Tibial nerve (tissue), 4 donors: ENCODE results near the gene FTCDNL1.

Experiments
- CTCF ChIP-seq, 5 experiments: fragments of 200-600 bp in 3 of 5; fragments of 450-650 bp in 2 of 5; sonication (generic) in 3 of 5; IDR thresholded peaks; one replicate each; pipeline ENCODE4 v1.5.1; 2016 to 2019; ENCODE audit warnings: antibody characterized with exemption in 5 of 5, mild to moderate bottlenecking in 3 of 5, moderate library complexity in 2 of 5
- EP300 ChIP-seq, 2 donors: sonication (generic); formaldehyde crosslinking; IDR thresholded peaks; one replicate each; pipeline ENCODE4 v1.6.1; 2017; ENCODE audit warnings: antibody characterized with exemption in 2 of 2, mild to moderate bottlenecking in 1 of 2
- POLR2A ChIP-seq, 2 donors: fragments of 450-650 bp; IDR thresholded peaks; one replicate each; pipeline ENCODE4 v1.6.1; 2017; ENCODE audit warnings: antibody characterized with exemption in 2 of 2, mild to moderate bottlenecking in 2 of 2, moderate library complexity in 2 of 2

GRCh38 chr2:199798831-199799580, 52.0 kb downstream of the FTCDNL1 start:
- no peak for TF ChIP-seq CTCF (IDR thresholded peaks at IDR 0.05)
- no peak for TF ChIP-seq POLR2A (IDR thresholded peaks at IDR 0.05)
- TF ChIP-seq EP300 (IDR thresholded peaks at IDR 0.05): peak in 1 of 2 donors; percentile 73
